GM18499 (cell line): ENCODE results near the gene ABR.
"Not testable (repeated sequence)": the region's sequence is repeated elsewhere in the genome, so short reads cannot be mapped to it uniquely, and the experiment has no call there.

Experiments
- ATAC-seq: cut with Tn5 transposase; IDR thresholded peaks from one replicate; pipeline ENCODE4 v1.9.1; 2021; ENCODE audit warnings: moderate number of reproducible peaks; ENCODE audit not compliant: insufficient read depth, unreplicated experiment

The ABR gene

GRCh38 chr17:1202291-1202690, 22.5 kb upstream of the ABR start:
- no peak for ATAC-seq

GRCh38 chr17:1201132-1201702, 21.4 kb upstream of the ABR start:
- ATAC-seq, result no peak

GRCh38 chr17:1199271-1199743, 19.5 kb upstream of the ABR start:
- ATAC-seq, result not testable (repeated sequence)

- ATAC-seq, result peak; percentile 71
These were observed 18.2 kb upstream of the ABR start for GRCh38 chr17:1197781-1198490.

GRCh38 chr17:1197379-1197778, 17.6 kb upstream of the ABR start:
- ATAC-seq, result no peak

- ATAC-seq, result no peak
These were observed 17.2 kb upstream of the ABR start for GRCh38 chr17:1196946-1197345.

GRCh38 chr17:1192911-1193699, 13.3 kb upstream of the ABR start:
- no peak for ATAC-seq

- no peak for ATAC-seq
These were observed 11.1 kb upstream of the ABR start for GRCh38 chr17:1190751-1191331.

- ATAC-seq, result no peak
These were observed 9.2 kb upstream of the ABR start for GRCh38 chr17:1188812-1189504.

GRCh38 chr17:1186923-1187771, 7.4 kb upstream of the ABR start:
- ATAC-seq, result no peak

- ATAC-seq, result no peak
These were observed 6.5 kb upstream of the ABR start for GRCh38 chr17:1186214-1186820.

GRCh38 chr17:1183171-1183873, 3.5 kb upstream of the ABR start:
- ATAC-seq, result no peak

GRCh38 chr17:1182811-1183170, 3.0 kb upstream of the ABR start:
- ATAC-seq, result no peak

GRCh38 chr17:1181753-1182137, 2.0 kb upstream of the ABR start:
- ATAC-seq, result no peak

GRCh38 chr17:1180958-1181752, 1.4 kb upstream of the ABR start:
- no peak for ATAC-seq

GRCh38 chr17:1179112-1179817, 516 bp downstream of the ABR start:
- no peak for ATAC-seq

- ATAC-seq, result no peak
These were observed 2.6 kb downstream of the ABR start for GRCh38 chr17:1177016-1177700.
